Measurements from ENCODE around the gene CFAP74.
A peak's percentile ranks its signal among the peaks of the same experiment; 100 is the strongest.

Gene CFAP74

GRCh38 chr1:1919304-1920056 is 84.1 kb downstream of the CFAP74 start:
- H3K9ac ChIP-seq (ENCODE audit: low read depth, low read length), result peak overlapping the region; percentile 64

GRCh38 chr1:1918901-1919303 is 84.7 kb downstream of the CFAP74 start, which contains the start of gene TMEM52:
Gene TMEM52 (minus strand): TSS chr1:1919279. CDS start chr1:1919265, 14 bp downstream.
- no peaks in the 10 kb centered on the region for H3K36me3 ChIP-seq (ENCODE audit: insufficient read depth, low read length)

More at GRCh38 chr1:1919304-1920056, 84.1 kb downstream of the CFAP74 start:
- H3K9me3 ChIP-seq (ENCODE audit: control insufficient read depth, insufficient read depth, low read length), result no peaks in the 10 kb centered on the region
- H3K4me1 ChIP-seq (ENCODE audit: insufficient read depth, low read length), result peaks cover 6% of the 10 kb centered on the region; the same call in 1 of the 2 replicates
- no peaks in the 10 kb centered on the region for H3K36me3 ChIP-seq (ENCODE audit: insufficient read depth, low read length)

GRCh38 chr1:1917995-1918900 is 85.3 kb downstream of the CFAP74 start:
- H3K9me3 ChIP-seq (ENCODE audit: control insufficient read depth, insufficient read depth, low read length), result no peaks in the 10 kb centered on the region
- H3K36me3 ChIP-seq (ENCODE audit: insufficient read depth, low read length), result no peaks in the 10 kb centered on the region
- H3K9ac ChIP-seq (ENCODE audit: low read depth, low read length), result peak overlapping the region; percentile 64
- H3K4me1 ChIP-seq (ENCODE audit: insufficient read depth, low read length), result peaks cover 6% of the 10 kb centered on the region; the same call in 1 of the 2 replicates

More at GRCh38 chr1:1918901-1919303, 84.7 kb downstream of the CFAP74 start, which contains the start of gene TMEM52:
- Histone ChIP-seq H3K9ac (ENCODE audit: low read depth, low read length) (peak within 1 kb of the TSS; percentile 64), H3K9me3 (ENCODE audit: control insufficient read depth, insufficient read depth, low read length) (no peaks in the 10 kb centered on the region), H3K4me1 (ENCODE audit: insufficient read depth, low read length) (peaks cover 6% of the 10 kb centered on the region; the same call in 1 of the 2 replicates)

GRCh38 chr1:1917304-1917976 is 86.1 kb downstream of the CFAP74 start:
- no peaks in the 10 kb centered on the region for H3K36me3 ChIP-seq (ENCODE audit: insufficient read depth, low read length)
- H3K9ac ChIP-seq (ENCODE audit: low read depth, low read length), result no peak overlapping the region
- no peaks in the 10 kb centered on the region for H3K9me3 ChIP-seq (ENCODE audit: control insufficient read depth, insufficient read depth, low read length)
- peaks cover 6% of the 10 kb centered on the region; the same call in 1 of the 2 replicates for H3K4me1 ChIP-seq (ENCODE audit: insufficient read depth, low read length)

- Histone ChIP-seq H3K36me3 (ENCODE audit: insufficient read depth, low read length) (no peaks in the 10 kb centered on the region), H3K9ac (ENCODE audit: low read depth, low read length) (no peak overlapping the region), H3K4me1 (ENCODE audit: insufficient read depth, low read length) (peaks cover 6% of the 10 kb centered on the region; the same call in 1 of the 2 replicates), H3K9me3 (ENCODE audit: control insufficient read depth, insufficient read depth, low read length) (no peaks in the 10 kb centered on the region)
Measured at GRCh38 chr1:1916851-1917251, 86.7 kb downstream of the CFAP74 start.

GRCh38 chr1:1915911-1916840 is 87.4 kb downstream of the CFAP74 start:
- H3K4me1 ChIP-seq (ENCODE audit: insufficient read depth, low read length), result peaks cover 6% of the 10 kb centered on the region; the same call in 1 of the 2 replicates
- no peaks in the 10 kb centered on the region for H3K9me3 ChIP-seq (ENCODE audit: control insufficient read depth, insufficient read depth, low read length)
- no peak overlapping the region for H3K9ac ChIP-seq (ENCODE audit: low read depth, low read length)

GRCh38 chr1:1914971-1915692 is 88.5 kb downstream of the CFAP74 start, which contains the start of gene CALML6:
Gene CALML6 (plus strand): TSS chr1:1915260. CDS start chr1:1915281, 21 bp downstream.
- no peak within 1 kb of the TSS for H3K9ac ChIP-seq (ENCODE audit: low read depth, low read length)
- H3K4me1 ChIP-seq (ENCODE audit: insufficient read depth, low read length), result peaks cover 7% of the 10 kb centered on the region
- no peaks in the 10 kb centered on the region for H3K9me3 ChIP-seq (ENCODE audit: control insufficient read depth, insufficient read depth, low read length)
- no peaks in the 10 kb centered on the region for H3K36me3 ChIP-seq (ENCODE audit: insufficient read depth, low read length)

More at GRCh38 chr1:1915911-1916840, 87.4 kb downstream of the CFAP74 start:
- H3K36me3 ChIP-seq (ENCODE audit: insufficient read depth, low read length), result no peaks in the 10 kb centered on the region

GRCh38 chr1:1914101-1914970 is 89.2 kb downstream of the CFAP74 start:
- H3K9me3 ChIP-seq (ENCODE audit: control insufficient read depth, insufficient read depth, low read length), result no peaks in the 10 kb centered on the region
- peaks cover 3% of the 10 kb centered on the region for H3K4me1 ChIP-seq (ENCODE audit: insufficient read depth, low read length)
- no peaks in the 10 kb centered on the region for H3K36me3 ChIP-seq (ENCODE audit: insufficient read depth, low read length)
- no peak overlapping the region for H3K9ac ChIP-seq (ENCODE audit: low read depth, low read length)

- Histone ChIP-seq H3K4me1 (ENCODE audit: insufficient read depth, low read length) (peaks cover 3% of the 10 kb centered on the region), H3K36me3 (ENCODE audit: insufficient read depth, low read length) (no peaks in the 10 kb centered on the region), H3K9me3 (ENCODE audit: control insufficient read depth, insufficient read depth, low read length) (no peaks in the 10 kb centered on the region), H3K9ac (ENCODE audit: low read depth, low read length) (no peak overlapping the region)
Measured at GRCh38 chr1:1911350-1912041, 92.1 kb downstream of the CFAP74 start.

GRCh38 chr1:1910651-1911331 is 92.8 kb downstream of the CFAP74 start:
- Histone ChIP-seq H3K4me1 (ENCODE audit: insufficient read depth, low read length) (peaks cover 3% of the 10 kb centered on the region), H3K9ac (ENCODE audit: low read depth, low read length) (peak overlapping the region; percentile 82; the same call in 1 of the 2 replicates), H3K36me3 (ENCODE audit: insufficient read depth, low read length) (no peaks in the 10 kb centered on the region), H3K9me3 (ENCODE audit: control insufficient read depth, insufficient read depth, low read length) (no peaks in the 10 kb centered on the region)

GRCh38 chr1:1910033-1910465 is 93.5 kb downstream of the CFAP74 start:
- Histone ChIP-seq H3K36me3 (ENCODE audit: insufficient read depth, low read length) (no peaks in the 10 kb centered on the region), H3K9me3 (ENCODE audit: control insufficient read depth, insufficient read depth, low read length) (no peaks in the 10 kb centered on the region), H3K4me1 (ENCODE audit: insufficient read depth, low read length) (peaks cover 3% of the 10 kb centered on the region), H3K9ac (ENCODE audit: low read depth, low read length) (peak overlapping the region; percentile 82)

Data from ES-I3 (cell line).